Upper lobe of left lung (tissue), 4 donors: Measurements from ENCODE around the gene BDNF.

Experiments used
- CTCF ChIP-seq, 6 experiments: fragments of 450-650 bp in 4 of 6; fragments of 200-600 bp in 2 of 6; sonication (generic) in 2 of 6; IDR thresholded peaks; one replicate each; pipeline ENCODE4 v1.5.1; 2016 to 2019; ENCODE audit warnings: antibody characterized with exemption in 6 of 6
- EP300 ChIP-seq, 4 donors: sonication (generic); formaldehyde crosslinking; IDR thresholded peaks; one replicate each; pipeline ENCODE4 v1.5.1; 2017; ENCODE audit warnings: antibody characterized with exemption in 4 of 4, control low read depth in 2 of 4

GRCh38 chr11:27726981-27727380 lies 26.7 kb upstream of the BDNF start:
- TF ChIP-seq CTCF (IDR thresholded peaks at IDR 0.05) (no peak), EP300 (IDR thresholded peaks at IDR 0.05) (no peak)
